Measurements from ENCODE around the gene B4GALT1. TPM values are rescaled to one million over a fixed set of nuclear protein-coding genes. Genes with fewer than 3 reads are reported as not detected.
"Not testable (repeated sequence)": the region's sequence is repeated elsewhere in the genome, so short reads cannot be mapped to it uniquely, and the experiment has no call there.

Gene B4GALT1
- total RNA-seq, 1 experiment from 2014 or later = 32.0 TPM

- Histone ChIP-seq H3K27me3 (replicated peaks; ENCODE audit: insufficient read depth, low read depth, low read length, poor library complexity) (no peaks in the 10 kb centered on the region), H3K27ac (ENCODE audit: low read depth, low read length, poor library complexity, severe bottlenecking) (peak overlapping the region; percentile 91), H3K9me3 (ENCODE audit: low read depth, low read length, poor library complexity, severe bottlenecking) (no peaks in the 10 kb centered on the region), H3K4me1 (ENCODE audit: insufficient read depth, low read length, poor library complexity, severe bottlenecking) (peaks cover 54% of the 10 kb centered on the region), H3K36me3 (ENCODE audit: insufficient read depth, low read length, poor library complexity, severe bottlenecking) (no peaks in the 10 kb centered on the region), H3K4me3 (ENCODE audit: low read depth, low read length, poor library complexity, severe bottlenecking) (peak overlapping the region; percentile 95)
- ChIA-PET POLR2A (ENCODE audit: low non-redundant PET) (no interaction called here), CTCF (no interaction called here)
- DNase-seq (ENCODE audit: low spot score) = peak; percentile 51
- TF ChIP-seq EZH2 (IDR thresholded peaks at IDR 0.05; ENCODE audit: borderline replicate concordance, low read depth, low read length, poor library complexity, severe bottlenecking) (no peak), CTCF (conservative IDR thresholded peaks at IDR 0.05; ENCODE audit: low read depth, low read length) (no peak)
- intact Hi-C loops (cut with micrococcal nuclease; ENCODE audit: unreplicated experiment) = loop anchor here (2.0 to 5.0 kb wide), 2 partner anchors 56 to 86 kb away; no protein-coding TSS in a partner anchor
- no TSS peak for BruUV-seq (replicated peaks)
Observed at GRCh38 chr9:33166231-33167083, 679 bp downstream of the B4GALT1 start.

DNA sequence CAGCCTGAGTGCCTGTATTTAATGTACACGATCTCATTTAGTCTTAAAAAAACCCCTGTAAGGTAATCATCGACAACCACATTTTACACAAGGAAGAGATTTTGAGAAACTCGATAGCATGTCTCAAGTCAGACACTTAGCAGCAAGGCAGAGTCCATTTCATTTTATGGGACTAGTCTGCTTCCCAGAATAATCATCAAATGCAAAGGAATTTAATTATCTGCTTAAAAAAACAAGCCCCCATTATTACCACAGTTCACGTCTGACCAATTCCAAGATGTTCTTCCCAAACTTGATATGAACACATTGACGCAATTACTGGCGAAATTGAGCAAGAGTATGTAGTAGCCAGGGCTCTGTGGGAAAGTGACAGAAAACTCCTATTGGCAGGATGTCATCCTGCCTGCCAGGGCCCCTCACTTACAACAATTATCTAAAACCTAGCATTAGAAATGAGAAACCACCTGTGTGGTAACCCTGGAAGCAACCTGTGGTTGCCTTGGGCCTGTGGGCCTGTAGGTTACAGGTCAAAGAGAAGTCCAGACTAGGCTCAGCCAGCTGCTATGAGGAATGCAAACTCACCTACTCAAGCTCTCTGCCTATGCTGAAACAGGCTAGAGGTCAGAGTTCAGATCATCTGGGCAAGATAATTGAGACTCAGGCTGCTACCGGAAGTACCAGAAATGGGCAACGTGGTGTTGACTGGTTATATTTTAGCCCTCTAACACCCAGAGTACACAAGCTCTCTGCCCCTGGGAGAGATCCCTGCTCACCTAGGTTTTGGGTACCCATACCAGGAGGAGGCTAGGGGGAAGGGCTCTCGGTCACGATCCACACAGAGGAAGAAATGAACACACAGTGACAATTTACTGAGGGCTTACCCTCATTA is 1.6 kb downstream of the B4GALT1 start:
- H3K9me3 ChIP-seq (ENCODE audit: low read depth, low read length, poor library complexity, severe bottlenecking) = no peaks in the 10 kb centered on the region
- no peaks in the 10 kb centered on the region for H3K36me3 ChIP-seq (ENCODE audit: insufficient read depth, low read length, poor library complexity, severe bottlenecking)
- no peaks in the 10 kb centered on the region for H3K27me3 ChIP-seq (replicated peaks; ENCODE audit: insufficient read depth, low read depth, low read length, poor library complexity)
- no TSS peak for BruUV-seq (replicated peaks)
- H3K27ac ChIP-seq (ENCODE audit: low read depth, low read length, poor library complexity, severe bottlenecking) = peak overlapping the region; percentile 91
- DNase-seq (ENCODE audit: low spot score) = no peak
- TF ChIP-seq EZH2 (IDR thresholded peaks at IDR 0.05; ENCODE audit: borderline replicate concordance, low read depth, low read length, poor library complexity, severe bottlenecking) = no peak
- no peak for TF ChIP-seq CTCF (conservative IDR thresholded peaks at IDR 0.05; ENCODE audit: low read depth, low read length)
- peak overlapping the region; percentile 95 for H3K4me3 ChIP-seq (ENCODE audit: low read depth, low read length, poor library complexity, severe bottlenecking)
- POLR2A ChIA-PET (ENCODE audit: low non-redundant PET) = no interaction called here
- peaks cover 60% of the 10 kb centered on the region for H3K4me1 ChIP-seq (ENCODE audit: insufficient read depth, low read length, poor library complexity, severe bottlenecking)
- intact Hi-C loops (cut with micrococcal nuclease; ENCODE audit: unreplicated experiment) = loop anchor here (2.0 to 5.0 kb wide), 2 partner anchors 57 to 85 kb away; no protein-coding TSS in a partner anchor
- CTCF ChIA-PET = no interaction called here

- CTCF ChIA-PET; H3K9me3 ChIP-seq (ENCODE audit: low read depth, low read length, poor library complexity, severe bottlenecking); DNase-seq (ENCODE audit: low spot score); BruUV-seq (replicated peaks); H3K36me3 ChIP-seq (ENCODE audit: insufficient read depth, low read length, poor library complexity, severe bottlenecking); H3K27me3 ChIP-seq (replicated peaks; ENCODE audit: insufficient read depth, low read depth, low read length, poor library complexity); POLR2A ChIA-PET (ENCODE audit: low non-redundant PET): not testable (repeated sequence)
- peak overlapping the region; percentile 95 for H3K4me3 ChIP-seq (ENCODE audit: low read depth, low read length, poor library complexity, severe bottlenecking)
- peaks cover 65% of the 10 kb centered on the region for H3K4me1 ChIP-seq (ENCODE audit: insufficient read depth, low read length, poor library complexity, severe bottlenecking)
- peak overlapping the region; percentile 91 for H3K27ac ChIP-seq (ENCODE audit: low read depth, low read length, poor library complexity, severe bottlenecking)
- intact Hi-C loops (cut with micrococcal nuclease; ENCODE audit: unreplicated experiment) = loop anchor here (5.0 kb wide), 1 partner anchor 57 kb away; no protein-coding TSS in a partner anchor
Observed at GRCh38 chr9:33164921-33165262, 2.2 kb downstream of the B4GALT1 start.
